ELR (cell line): Measurements from ENCODE around the gene TM6SF1.
"Not testable (repeated sequence)": the region's sequence is repeated elsewhere in the genome, so short reads cannot be mapped to it uniquely, and the experiment has no call there.

ENCODE experiments used
- DNase-seq: peaks from one replicate; pipeline ENCODE4 v3.0.0-alpha.2; 2015; ENCODE audit warnings: low read depth

Gene TM6SF1

DNA sequence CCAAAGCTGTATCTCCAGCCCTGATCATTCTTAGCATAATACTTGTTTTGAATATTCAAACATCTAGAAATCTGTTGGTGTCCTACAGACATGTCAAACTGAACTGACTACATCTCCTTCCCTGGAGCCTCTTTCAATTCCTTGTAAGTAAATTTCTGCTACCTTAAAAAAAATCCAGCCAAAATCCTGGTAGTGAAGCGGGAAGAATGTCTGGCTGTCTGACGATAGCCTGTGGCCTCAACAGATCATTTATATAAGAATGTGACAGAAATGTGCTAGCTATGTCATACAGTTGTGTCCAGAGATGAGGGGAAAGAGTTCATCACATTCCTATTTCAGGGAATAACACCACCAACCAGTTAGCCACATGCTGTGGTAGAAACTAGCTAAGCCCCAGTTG is 18.6 kb upstream of the TM6SF1 start:
- DNase-seq, result no peak

DNA sequence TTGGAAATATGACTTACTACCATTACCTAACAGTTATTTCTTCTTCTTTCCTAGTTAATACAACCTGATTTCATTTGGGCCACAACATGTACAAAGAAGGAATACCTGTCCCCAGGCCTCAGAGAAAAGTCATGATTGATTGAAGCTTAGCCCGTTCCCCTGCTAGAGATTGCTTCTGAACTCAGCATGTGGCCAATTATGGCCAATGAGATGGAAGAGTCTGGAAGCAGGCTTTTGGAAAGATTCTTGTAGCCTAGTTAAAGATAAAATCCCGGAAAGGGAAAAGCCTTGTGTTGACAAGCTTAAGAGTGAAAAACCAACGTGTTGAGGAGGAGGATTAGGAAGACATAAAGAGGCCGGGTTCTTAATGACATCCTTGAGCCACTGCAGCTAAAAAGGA is 17.0 kb upstream of the TM6SF1 start:
- DNase-seq, result no peak

DNA sequence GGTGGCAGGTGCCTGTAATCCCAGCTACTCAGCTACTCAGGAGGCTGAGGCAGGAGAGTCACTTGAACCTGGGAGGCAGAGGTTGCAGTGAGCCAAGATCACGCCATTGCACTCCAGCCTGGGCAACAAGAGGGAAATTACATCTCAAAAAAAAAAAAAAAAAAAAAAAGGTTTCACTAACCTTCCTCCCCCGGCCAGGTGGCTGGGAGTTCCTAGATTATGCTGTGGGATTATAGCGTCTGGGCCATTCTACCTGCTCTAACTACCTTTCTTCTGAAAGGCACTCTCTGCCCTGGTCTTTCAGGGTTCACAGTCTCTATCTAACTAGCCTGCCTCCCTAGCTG is 15.5 kb upstream of the TM6SF1 start:
- not testable (repeated sequence) for DNase-seq

DNA sequence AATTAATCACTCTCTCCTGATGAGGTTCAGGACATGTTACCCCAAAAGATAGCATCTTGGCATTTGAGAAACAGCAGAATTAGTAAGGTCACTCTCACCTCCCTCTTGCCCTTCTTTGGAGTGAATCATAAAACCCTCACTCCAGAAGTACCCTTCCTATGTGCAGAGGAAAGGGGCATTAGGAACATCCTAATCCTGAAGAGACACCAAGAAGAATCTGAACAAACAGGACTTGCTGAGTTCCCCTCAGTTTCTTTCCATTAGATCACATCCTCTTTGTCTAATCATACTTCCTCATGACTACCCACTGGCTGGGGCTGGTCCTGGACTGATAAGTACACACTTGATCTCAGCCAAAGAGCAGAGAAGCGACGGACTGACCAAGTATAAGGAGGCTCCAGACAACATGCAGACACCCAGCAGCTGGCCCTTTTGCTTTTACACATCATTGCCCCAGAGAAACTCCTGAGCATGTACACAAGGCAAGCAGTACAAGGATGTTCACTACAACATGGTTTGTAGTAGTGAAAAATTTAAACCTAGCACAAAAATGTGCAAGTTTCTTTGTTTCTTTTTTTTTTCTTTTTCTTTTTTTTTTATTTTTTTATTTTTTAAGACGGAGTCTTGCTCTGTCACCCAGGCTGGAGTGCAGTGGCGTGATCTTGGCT is 15.0 kb upstream of the TM6SF1 start:
- peak; percentile 50 for DNase-seq

DNA sequence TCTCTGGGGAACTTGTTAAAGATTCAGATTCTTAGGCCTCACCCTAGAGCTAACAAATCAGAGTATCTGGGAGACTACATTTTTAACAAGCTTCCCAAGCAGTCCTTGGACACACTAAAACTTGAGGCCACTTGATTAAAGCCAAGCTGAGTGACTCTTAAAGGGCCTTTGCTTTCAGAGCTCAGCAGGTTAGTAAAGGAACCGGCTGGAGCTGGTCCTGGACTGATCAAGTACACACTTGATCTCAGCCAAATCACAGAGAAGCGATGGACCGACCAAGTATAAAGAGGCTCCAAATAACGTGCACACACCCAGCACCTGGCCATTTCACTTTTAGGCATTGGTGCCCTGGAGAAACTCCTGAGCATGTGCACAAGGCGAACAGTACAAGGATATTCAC is 12.9 kb upstream of the TM6SF1 start:
- DNase-seq, result no peak

DNA sequence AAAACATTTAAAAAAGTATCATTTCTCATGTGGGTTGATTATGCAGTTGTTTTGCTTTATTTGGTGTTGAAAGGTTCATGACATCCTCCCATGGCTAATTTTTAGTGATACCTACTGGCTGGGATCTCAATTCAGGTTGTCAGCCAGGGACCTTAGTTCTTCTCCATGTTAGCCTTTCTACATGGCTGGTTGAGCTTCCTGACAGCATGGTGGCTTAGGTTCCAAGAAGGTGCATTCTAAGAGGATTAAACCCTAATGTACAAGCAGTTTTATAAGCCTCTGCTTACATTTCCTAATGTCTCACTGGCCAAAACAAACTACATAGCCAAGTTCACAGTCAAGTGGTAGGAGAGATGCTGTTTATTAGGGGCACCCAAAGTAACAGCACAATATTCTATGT is 9.4 kb upstream of the TM6SF1 start:
- no peak for DNase-seq

DNA sequence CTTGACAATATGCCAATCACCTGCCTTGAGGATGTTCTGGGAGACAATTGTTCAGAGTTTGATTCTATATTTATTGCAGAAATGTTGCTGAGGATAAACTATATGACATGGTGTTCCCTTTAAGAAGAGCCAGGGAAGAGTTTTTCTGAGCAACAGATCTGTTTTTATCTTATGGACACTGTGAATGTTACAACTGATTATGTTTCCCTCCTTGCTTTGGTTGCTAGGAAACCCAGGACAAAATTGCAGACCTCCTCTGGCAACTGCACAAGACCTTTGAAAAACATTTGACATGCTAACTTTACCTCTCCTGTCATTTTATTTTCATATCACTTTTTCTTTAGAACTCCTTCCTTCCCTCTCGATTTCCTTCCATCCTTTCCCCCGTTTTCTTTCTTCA is 8.2 kb upstream of the TM6SF1 start:
- no peak for DNase-seq

DNA sequence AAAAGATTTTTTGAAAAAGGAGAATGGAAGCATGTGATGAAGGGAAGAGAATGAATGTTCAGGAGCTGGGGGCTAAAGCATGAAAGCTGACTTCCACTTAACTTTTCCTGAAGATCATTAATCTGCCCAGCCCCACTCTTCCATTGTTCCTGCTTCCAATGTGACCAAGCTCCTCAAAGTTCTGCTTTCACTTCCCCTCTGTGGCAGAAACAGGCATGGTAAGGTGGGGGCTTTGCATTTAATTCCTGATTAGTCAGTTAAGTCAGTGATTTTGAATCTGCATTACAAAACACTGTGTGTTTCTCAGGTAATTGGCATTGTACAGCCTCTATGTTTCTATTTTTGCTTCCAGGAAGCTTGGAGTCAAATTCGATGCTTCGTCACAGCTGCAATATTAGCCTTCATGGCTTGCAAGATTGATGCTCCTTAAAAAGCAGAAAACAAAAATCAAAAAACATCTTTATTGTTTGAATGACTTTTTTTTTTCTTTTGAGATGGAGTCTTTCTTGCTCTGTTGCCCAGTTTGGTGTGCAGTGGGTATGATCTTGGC is 7.3 kb upstream of the TM6SF1 start:
- DNase-seq, result no peak

DNA sequence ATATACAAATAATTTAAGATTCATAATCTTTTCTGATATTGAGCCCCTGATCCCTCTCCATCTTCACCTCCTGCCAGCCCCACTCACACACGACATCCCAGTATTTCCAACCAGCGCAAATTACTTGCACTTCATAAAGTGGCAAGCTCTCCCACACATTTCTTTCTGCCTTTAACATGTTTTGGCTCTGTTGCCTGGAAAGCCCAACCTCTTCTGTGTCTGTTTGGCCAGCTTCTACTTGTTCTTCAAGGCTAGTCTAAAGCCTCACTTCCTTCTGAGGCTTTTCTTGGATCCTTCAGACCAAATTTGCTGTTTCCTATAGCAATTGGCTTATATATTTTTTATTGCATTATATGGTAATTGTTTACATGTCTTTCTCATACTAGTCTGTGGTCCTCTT is 5.1 kb upstream of the TM6SF1 start:
- DNase-seq, result no peak

DNA sequence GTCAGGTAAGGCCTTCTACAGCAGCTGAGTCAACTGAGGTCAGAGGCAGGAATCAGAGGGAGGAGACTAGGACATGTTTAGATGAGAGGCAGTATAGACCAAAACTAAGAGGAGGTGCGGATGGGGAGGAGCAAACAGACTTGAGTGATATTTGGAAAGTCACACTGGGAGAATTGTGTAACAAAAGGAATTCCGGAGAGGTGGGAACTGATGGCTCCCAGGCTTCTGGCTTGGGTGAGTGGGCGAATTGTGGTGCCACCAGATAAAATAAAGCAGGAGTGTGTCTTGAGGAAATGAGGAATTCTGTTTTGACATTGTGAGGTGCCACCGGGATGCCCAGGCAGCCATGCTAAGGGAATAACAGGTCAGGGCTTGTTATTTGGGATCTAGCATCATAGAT is 3.3 kb upstream of the TM6SF1 start:
- DNase-seq, result no peak

DNA sequence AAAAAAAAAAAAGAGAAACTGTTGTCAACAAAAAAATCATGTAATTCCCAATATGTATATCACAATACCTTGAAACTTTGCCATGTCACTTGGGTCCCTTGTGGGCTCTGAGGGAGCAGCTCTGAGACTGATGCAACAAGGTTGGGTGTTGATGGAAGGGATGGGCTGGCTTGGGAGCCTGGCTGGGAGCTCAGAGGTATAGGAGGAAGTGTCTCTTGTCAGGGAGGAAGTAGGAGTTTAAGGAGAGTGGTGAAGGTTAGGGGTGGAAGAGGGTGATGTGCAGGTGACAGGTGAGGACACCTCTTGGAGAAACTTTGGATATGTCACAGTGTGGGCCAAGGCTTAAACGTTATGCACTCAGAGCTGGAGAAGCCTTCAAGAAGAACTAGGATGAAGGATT is 2.0 kb upstream of the TM6SF1 start:
- no peak for DNase-seq

DNA sequence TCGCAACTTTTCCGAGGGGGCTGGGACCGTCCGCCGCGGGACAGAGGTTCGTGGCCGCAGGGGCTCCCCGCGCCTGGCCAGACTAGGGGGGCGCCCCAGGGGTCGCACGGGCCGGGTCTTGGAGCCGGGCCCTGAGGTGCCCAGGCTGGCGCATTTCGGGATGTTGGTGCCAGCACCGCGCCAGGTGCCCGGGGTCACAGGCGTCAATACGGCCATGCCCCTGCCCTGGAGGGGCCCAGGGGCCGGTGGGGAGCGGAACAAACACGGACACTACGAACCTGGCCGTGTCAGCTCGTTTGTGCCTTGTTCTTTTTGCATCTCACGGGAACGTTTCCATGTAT is 366 bp downstream of the TM6SF1 start:
- DNase-seq, result no peak

DNA sequence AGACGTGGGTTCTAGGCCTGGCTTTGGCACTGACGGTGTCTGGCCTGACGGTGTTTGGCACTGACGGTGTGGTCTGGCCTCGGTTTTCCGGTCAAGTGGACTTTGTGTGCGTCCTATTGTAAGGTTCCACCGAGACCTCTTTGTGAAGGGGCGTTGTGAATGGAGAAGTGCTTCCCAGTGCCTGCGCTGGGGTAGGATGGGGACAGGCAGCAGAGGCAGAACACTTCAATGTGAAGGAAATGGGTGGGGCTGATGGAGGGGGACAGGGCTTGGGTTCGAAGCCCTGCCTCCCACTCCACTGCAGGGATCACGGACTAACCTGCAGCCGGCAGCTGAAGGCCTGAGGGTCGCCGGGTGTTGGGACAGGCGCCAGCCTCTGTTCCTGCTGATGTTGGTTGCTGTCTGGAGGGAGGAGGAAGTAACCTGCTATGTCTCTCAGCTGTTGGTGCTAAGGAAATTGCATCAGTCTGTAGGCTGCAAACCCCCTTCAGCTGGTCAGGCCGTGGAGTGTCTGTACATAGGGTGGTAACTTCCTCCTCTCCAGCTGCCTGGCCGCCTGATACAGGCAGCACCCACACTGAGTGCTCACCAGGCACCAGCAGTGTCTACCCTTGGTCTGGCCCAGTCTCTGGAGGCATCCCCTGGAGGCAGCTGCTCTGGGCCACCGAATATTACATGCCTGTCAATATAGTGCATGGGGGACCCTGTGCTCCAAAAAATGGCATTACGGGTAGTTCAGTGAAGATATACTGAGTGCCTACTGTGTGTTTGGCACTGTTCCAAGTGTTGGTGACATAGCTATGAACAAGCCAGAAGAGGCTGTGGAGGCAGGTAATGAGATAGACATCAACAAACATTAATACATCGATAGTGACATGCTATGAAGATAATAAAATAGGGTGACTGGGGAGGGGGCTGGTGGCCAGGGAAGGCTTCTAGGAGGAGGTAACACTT is 1.1 kb downstream of the TM6SF1 start:
- DNase-seq, result no peak

DNA sequence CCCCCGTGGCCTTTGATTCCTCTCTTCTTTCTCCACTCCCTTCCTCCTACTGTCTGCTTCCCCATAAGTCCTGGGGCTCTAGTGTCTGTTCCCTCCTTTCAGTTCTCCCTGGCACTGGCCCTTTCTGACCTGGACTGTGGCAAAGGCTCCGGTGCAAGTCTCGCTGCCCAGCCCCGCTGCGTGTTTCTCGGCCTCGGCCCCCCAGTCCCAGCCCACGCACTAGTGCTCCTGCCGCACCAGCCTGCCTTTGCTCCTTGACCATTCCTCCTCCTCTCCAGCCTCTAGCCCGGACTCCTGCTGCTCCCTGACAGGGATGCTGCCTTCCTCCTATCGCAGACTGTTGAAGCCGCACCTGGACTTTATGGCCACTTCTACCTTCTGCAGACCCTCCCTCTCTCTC is 2.1 kb downstream of the TM6SF1 start:
- no peak for DNase-seq

DNA sequence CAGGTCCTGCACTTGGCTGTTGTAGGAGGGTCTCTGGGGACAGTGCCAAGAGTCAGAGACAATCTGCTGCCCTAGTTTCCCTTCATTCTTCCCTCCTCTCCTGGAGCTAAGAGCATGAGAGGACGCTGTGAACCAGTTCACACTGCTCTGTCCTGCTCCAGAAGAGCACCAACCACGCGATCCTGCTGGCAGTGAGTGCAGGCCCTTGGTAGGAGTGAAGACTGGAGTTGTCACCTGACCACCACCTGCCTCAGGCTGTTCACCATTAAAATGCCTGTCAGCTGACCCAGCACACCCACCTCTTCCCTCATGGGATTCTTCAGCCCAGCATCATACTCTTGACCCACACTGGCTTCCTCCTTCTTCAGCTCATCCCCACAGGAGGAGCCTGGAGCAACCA is 2.9 kb downstream of the TM6SF1 start:
- no peak for DNase-seq

DNA sequence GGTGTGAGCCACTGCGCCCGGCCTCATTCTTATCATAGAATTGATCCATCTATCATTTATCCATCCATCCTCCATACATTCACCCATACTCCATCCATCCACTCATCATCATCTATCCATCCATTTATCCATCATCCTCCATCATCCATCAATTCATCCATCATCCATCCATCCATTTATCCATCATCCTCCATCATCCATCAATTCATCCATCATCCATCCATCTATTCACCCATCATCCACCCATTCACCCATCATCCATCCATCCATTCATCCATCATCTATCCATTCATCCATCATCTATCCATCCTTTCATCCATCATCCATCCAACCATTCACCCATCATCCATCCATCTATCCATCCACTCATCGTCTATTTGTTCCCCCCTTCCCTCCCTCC is 3.7 kb downstream of the TM6SF1 start:
- no peak for DNase-seq

DNA sequence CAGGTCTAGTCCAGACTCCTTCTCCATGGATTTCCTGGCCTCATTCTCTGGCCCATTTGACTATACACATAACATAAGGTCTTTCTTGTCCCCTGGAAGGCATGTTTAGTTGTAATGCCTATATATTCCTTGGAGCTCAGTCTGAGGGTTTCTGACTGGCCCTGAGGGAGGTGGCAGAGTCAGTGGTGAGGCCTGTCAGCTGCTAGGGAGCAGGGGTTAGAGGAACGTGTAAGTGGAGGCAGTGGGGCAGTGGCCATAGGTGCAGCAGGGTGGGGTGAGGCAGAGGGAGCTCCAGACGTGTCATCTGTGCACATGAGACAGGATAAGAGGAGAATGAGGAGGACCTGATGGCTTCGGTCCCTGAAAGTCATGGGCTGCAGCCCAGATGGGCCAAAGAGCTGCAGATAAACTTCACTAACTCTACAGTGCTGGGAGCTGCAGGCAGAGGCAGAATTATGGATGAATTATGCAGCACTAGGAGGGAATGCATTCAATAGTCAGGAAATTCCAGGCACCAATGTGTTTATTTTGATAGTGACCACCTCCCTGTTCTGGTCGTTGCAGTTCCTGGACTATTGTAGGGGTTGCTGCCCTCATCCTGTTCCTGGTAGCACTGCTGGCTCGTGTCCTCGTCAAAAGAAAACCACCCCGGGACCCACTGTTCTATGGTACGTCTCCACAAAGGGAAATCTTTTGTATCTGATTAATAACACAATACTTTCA is 4.9 kb downstream of the TM6SF1 start:
- peak; percentile 86 for DNase-seq

DNA sequence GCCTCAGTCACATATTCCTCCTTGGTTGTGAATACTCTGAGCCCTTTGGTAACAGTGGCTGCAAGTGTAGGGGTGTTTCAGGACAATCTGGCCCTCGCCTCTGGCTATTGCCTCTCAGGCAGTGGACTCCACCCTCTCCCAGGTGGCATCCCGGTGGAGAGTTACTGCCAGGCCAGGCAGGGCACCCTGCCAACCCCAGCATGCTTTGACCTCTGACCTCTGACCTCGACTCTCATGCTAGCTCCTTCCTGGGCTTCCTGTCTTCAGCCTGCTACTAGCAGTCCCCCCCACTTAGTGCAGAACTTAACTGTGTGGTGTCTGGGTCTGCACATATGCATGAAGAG is 5.5 kb downstream of the TM6SF1 start:
- DNase-seq, result no peak

DNA sequence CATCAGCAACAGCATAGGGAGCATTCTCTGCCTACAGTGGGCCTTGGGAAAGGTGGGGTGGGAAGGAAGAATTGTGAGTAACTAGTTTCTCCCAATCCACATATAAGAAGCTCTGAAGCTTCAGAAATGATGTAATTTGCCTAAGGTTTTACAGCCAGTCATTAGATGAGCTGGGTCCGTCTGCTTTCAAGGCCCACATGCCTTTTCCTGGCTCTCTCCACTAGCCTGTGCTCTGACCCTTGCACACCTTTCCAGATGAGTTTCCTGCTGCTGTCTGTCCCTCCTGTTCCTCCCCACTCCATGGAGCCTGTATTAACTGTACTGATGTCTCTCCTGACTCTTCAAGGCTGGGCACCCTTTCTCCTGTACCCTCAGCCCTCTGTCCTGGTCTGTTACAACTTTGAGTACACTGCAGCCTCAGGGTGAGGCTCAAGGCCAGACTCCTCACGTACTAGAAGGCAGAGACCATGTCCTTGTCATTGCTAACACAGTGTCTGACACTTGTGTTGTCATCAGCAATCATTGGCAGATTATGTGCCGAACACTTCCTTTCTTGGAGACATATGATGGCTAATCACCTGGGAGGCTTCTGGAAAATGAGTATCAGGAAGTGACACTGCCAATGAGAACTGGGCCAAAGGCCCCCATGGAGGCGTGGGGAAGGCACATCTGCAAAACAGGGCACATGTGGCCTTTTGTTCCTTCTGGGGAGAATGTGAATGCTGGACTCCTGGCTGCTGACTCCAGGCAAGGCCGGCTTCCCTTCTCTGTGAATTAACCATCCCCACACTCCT is 6.6 kb downstream of the TM6SF1 start:
- no peak for DNase-seq

DNA sequence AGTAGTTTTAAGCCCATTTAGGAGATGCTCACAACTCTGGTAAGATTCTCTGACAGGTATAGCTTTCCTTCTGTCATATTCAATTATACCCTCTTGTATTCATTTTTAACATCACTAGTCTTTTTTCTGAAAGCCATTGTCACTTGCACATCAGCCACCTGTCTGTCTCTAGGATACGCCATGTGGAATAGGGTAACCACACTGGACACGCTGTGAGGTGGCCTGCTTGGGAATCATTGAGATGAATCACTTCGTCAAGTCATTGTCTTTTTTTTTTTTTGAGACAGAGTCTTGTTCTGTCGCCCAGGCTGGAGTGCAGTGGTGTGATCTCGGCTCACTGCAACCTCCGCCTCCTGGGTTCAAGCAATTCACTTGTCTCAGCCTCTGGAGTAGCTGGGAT is 7.4 kb downstream of the TM6SF1 start:
- DNase-seq, result no peak

DNA sequence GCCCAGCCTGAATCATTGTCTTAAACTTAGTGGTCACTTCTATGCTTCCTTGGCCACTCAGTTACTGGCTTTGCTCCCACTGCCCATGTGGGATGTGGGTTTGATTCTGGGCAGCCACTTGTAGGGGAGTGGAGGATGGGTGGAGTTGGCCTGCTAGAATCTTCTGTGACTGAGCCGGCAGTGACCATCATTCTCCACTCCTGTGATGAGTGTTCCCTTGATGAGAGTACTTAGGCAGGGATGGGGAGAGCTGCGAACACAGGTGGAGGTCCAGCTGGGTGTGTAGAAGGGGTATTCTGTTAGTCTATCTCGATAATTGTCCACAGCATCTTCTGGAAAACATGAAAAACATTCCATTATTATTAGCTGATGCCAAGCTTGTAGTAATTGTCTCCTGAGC is 8.0 kb downstream of the TM6SF1 start:
- DNase-seq, result no peak
